Duodenal mucosa (tissue), 2 donors: ENCODE measurements around the gene BCKDHA.
"Not testable (repeated sequence)": the region's sequence is repeated elsewhere in the genome, so short reads cannot be mapped to it uniquely, and the experiment has no call there.

Experiments
- H3K27ac ChIP-seq: one replicate; pipeline ENCODE4 v1.7.0; 2013; ENCODE audit warnings: low read depth, low read length
- H3K27me3 ChIP-seq, 2 donors: one replicate each; pipeline ENCODE4 v1.7.0; 2013; ENCODE audit warnings: low read length in 2 of 2, control low read depth in 1 of 2; ENCODE audit not compliant: insufficient read depth in 2 of 2, control insufficient read depth in 1 of 2
- H3K36me3 ChIP-seq, 2 donors: one replicate each; pipeline ENCODE4 v1.7.0; 2013; ENCODE audit warnings: low read length in 2 of 2, control low read depth in 1 of 2; ENCODE audit not compliant: insufficient read depth in 2 of 2, control insufficient read depth in 1 of 2
- H3K4me1 ChIP-seq, 2 donors: one replicate each; pipeline ENCODE4 v1.7.0; 2013; ENCODE audit warnings: low read length in 2 of 2, control low read depth in 1 of 2; ENCODE audit not compliant: insufficient read depth in 2 of 2, control insufficient read depth in 1 of 2
- H3K4me3 ChIP-seq, 2 donors: one replicate each; pipeline ENCODE4 v1.7.0; 2013; ENCODE audit warnings: low read length in 2 of 2, low read depth in 1 of 2
- H3K9ac ChIP-seq, 2 donors: one replicate each; pipeline ENCODE4 v1.7.0; 2013; ENCODE audit warnings: low read length in 2 of 2, low read depth in 1 of 2
- H3K9me3 ChIP-seq, 2 donors: one replicate each; pipeline ENCODE4 v1.7.0; 2013; ENCODE audit warnings: low read length in 2 of 2, control low read depth in 1 of 2; ENCODE audit not compliant: control insufficient read depth in 1 of 2

The BCKDHA gene

DNA sequence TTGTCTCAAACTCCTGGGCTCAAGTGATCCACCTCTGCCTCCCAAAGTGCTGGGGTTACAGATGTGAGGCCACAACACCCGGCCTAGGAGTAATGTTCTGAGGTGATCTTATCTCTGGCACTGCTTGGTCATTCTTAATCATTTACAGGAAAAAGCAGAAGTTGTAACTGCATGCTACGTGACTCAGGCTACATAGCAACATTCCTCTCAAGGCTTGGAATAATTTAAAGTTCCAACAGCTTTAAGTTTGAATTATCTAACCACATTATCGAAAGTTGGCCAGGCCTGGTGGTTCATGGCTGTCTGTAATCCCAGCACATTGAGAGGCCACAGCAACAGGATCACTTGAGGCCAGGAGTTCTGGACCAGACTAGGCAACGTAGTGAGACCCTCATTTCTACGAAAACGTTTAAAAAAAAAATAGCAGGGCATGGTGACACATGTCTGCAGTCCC lies 29.7 kb upstream of the BCKDHA start:
- no peaks in the 10 kb centered on the region for H3K9me3 ChIP-seq
- H3K9ac ChIP-seq = no peak overlapping the region
- no peaks in the 10 kb centered on the region for H3K36me3 ChIP-seq
- peaks cover 13 to 20% of the 10 kb centered on the region in 2 donors for H3K4me1 ChIP-seq
- H3K27ac ChIP-seq = no peak overlapping the region
- no peak overlapping the region for H3K4me3 ChIP-seq
- H3K27me3 ChIP-seq = no peaks in the 10 kb centered on the region

DNA sequence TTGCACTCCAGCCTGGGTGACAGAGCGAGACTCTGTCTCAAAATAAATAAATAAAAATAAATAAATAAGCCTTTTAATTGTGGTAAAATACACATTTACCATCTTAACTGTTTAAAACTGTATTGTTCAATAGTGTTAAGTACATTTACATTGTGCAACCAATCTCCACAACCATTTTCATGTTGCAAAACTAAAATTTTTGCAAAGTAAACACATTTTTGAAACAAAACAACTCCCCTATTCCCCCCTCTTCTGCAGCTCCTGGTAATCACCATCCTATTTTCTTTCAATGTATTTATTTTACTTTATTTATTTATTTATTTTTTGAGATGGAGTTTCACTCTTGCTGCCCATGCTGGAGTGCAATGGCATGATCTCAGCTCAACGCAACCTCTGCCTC lies 27.8 kb upstream of the BCKDHA start:
- Histone ChIP-seq H3K9ac (no peak overlapping the region), H3K4me1 (peaks cover 4 to 9% of the 10 kb centered on the region in 2 donors), H3K4me3 (no peak overlapping the region), H3K36me3 (no peaks in the 10 kb centered on the region), H3K27me3 (no peaks in the 10 kb centered on the region), H3K9me3 (no peaks in the 10 kb centered on the region), H3K27ac (no peak overlapping the region)

DNA sequence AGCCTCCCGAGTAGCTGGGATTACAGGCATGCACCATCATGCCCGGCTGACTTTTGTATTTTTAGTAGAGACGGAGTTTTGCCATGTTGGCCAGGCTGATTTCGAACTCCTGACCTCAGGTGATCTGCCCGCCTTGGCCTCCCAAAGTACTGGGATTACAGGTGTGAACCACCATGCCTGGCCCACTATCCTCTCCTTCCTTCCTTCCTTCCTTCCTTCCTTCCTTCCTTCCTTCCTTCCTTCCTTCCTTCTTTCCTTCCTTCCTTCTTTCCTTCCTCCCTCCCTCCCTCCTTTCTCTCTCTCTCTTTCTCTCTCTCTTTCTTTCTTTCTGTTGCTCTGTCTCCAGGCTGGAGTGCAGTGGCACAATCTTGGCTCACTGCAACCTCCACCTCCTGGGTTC lies 26.5 kb upstream of the BCKDHA start:
- H3K36me3 ChIP-seq, H3K27me3 ChIP-seq: not testable (repeated sequence)

DNA sequence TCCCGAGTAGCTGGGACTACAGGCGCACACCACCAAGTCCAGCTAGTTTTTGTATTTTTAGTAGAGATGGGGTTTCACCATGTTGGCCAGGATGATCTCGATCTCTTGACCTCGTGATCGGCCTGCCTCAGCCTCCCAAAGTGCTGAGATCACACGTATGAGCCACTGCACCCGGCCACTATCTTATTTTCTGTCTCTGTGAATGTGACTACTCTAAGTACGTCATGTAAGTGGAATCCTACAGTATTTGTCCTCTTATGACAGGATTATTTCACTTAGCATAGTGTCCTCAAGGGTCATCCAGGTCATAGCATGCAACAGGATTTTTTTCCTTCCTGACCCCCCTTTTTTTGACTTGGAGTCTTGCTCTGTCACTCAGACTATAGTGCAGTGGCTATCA lies 26.1 kb upstream of the BCKDHA start:
- Histone ChIP-seq H3K36me3 (no peaks in the 10 kb centered on the region), H3K4me1 (peaks cover 5 to 10% of the 10 kb centered on the region in 2 donors), H3K27me3 (no peaks in the 10 kb centered on the region), H3K9me3 (no peaks in the 10 kb centered on the region), H3K4me3 (no peak overlapping the region), H3K9ac (no peak overlapping the region), H3K27ac (no peak overlapping the region)

More for the DNA sequence above, 26.5 kb upstream of the BCKDHA start:
- not testable (repeated sequence) for H3K9ac ChIP-seq, H3K4me1 ChIP-seq, H3K27ac ChIP-seq, H3K9me3 ChIP-seq, H3K4me3 ChIP-seq

DNA sequence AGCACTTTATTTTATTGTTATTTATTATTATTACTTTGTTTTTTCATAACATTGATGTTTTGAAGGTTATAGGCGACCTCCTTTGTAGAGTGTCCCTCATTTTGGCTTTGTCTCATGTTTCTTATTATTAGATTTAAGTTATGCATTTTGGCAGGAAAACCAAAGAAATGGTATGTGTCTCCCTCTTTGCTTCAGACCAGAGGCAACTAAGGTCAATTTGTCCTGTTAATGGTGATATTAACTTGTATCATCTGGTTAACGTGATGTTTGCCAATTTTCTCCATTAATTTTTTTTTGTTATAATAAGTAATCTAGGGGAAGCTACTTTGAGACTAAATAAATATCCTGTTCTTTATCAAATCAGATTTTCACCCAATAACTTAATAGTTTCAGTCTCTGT lies 25.1 kb upstream of the BCKDHA start:
- no peaks in the 10 kb centered on the region for H3K27me3 ChIP-seq
- H3K9ac ChIP-seq = no peak overlapping the region
- no peak overlapping the region for H3K4me3 ChIP-seq
- no peak overlapping the region for H3K27ac ChIP-seq
- H3K9me3 ChIP-seq = no peaks in the 10 kb centered on the region
- H3K4me1 ChIP-seq = peaks cover 5 to 15% of the 10 kb centered on the region in 2 donors
- H3K36me3 ChIP-seq = no peaks in the 10 kb centered on the region

DNA sequence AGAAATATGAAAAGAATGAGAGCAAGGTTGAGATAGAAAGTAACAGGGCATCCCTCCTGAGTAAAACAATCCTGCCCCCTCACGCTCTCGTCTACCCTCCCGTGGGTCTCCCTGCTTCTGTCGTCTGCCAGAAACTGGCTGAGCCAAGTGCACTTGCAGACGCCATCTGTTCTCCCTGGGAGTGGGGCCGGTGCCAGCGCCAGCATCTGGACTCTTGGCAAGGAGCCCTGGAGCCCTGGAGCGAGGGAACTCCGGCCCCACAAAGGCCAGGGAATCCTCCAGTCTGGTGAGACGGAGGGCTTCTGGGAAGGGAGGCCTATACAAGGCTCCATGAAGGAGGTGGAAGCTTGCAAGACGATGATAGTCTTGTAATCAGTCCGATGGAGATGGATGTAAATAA lies 23.6 kb upstream of the BCKDHA start:
- no peak overlapping the region for H3K9ac ChIP-seq
- H3K4me1 ChIP-seq = peaks cover 5 to 9% of the 10 kb centered on the region in 2 donors
- no peak overlapping the region for H3K27ac ChIP-seq
- no peak overlapping the region for H3K4me3 ChIP-seq
- H3K27me3 ChIP-seq = no peaks in the 10 kb centered on the region
- H3K36me3 ChIP-seq = no peaks in the 10 kb centered on the region
- no peaks in the 10 kb centered on the region for H3K9me3 ChIP-seq

DNA sequence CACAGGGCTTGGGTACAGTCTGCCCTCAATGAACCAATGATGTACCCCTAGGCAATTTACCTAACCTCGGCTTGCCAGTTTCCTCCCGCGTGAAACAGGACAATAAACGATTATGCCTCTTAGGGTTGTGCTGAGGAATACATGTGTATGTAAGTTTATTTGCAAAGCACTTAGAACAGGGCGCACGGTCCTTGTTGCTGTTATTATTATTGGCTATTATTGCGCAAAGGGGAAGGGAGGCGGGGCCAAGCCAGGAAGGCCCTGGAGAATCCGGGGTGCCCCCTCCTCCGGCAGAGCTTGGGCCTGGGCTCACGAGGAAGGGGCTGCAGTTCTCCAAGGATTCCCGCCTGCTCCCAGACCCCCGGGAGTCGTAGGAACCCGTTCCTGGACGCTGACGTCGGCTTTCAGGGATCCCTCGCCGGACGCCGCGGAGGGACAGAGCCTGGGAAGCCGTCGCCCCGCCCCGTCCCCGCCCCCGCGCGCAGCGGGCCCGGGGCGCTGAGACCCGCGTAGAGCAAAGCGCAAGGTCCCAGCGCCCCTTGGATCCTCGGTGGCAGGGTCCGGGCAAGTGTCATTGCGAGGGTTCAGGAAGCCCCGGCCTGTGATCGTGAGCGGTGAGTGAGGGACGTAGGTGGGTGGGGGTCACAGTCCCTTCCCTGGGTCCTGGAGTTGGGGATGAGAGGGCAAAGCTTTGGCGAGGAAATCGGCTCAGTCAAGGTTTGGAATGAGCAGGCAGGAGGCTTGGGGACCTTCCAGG lies 21.2 kb upstream of the BCKDHA start, which contains the start of gene TMEM91:
Gene TMEM91, plus strand, starts transcription at position 293 of the 757 bp plus-strand sequence. CDS start 1,777 bp downstream, outside the sequence.
- Histone ChIP-seq H3K4me3 (peak within 1 kb of the TSS; percentile 63 to 80), H3K36me3 (no peaks in the 10 kb centered on the region), H3K9me3 (no peaks in the 10 kb centered on the region), H3K27ac (no peak within 1 kb of the TSS), H3K9ac (peak within 1 kb of the TSS; percentile 18 to 60), H3K4me1 (peaks cover 5 to 9% of the 10 kb centered on the region in 2 donors), H3K27me3 (no peaks in the 10 kb centered on the region)

DNA sequence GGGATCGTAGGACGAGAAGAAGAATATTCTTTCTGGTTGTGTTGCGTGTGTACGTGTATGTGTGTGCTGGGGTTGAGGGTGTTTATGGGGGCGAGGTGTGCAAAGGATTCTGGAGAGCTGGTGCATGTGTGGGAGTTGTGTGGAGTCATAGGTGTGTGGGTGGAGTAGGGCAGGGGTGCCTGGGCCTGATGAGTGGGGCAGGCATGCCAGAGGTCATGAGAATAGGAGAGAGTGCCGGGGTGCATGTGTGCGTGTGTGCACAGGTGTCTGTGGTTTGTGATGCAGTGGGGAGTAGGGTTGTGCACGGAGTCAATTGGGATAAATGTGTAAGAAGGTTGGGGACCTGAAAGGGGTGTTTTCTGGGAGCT lies 20.6 kb upstream of the BCKDHA start:
- H3K9me3 ChIP-seq = no peaks in the 10 kb centered on the region
- H3K27me3 ChIP-seq = no peaks in the 10 kb centered on the region
- peak overlapping the region; percentile 18 to 60 for H3K9ac ChIP-seq
- H3K27ac ChIP-seq = no peak overlapping the region
- H3K4me3 ChIP-seq = peak overlapping the region; percentile 63 to 80
- H3K36me3 ChIP-seq = no peaks in the 10 kb centered on the region
- peaks cover 5 to 9% of the 10 kb centered on the region in 2 donors for H3K4me1 ChIP-seq

DNA sequence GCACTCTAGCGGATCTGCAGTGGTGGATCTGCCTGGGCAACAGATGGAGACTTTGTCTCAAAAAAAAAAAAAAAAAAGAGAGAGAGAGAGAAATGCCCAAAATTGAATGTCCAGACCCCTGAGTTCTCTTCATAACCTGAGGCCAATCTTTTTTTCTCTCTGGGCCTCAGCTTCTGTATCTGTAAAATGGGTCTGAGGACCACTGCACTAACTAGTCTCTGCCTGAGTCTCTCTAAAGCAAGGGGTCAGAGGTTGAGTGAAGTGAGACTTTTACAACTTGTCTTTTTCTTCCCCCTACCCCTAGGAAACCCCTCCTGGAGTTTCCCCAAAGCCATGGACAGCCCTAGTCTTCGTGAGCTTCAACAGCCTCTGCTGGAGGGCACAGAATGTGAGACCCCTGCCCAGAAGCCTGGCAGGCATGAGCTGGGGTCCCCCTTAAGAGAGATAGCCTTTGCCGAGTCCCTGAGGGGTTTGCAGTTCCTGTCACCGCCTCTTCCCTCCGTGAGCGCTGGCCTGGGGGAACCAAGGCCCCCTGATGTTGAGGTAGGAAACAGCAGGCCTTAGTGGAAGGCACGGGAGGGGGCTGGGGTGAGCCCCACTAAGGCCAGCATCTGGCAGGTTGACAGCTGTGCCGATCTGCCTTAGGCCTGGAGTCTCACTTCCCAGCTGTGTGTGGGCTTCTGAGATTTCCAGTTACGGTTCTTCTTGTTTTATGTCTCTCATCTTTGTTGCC lies 19.5 kb upstream of the BCKDHA start:
- Histone ChIP-seq H3K9me3 (no peaks in the 10 kb centered on the region), H3K4me3 (no peak overlapping the region), H3K27me3 (no peaks in the 10 kb centered on the region), H3K36me3 (no peaks in the 10 kb centered on the region), H3K27ac (no peak overlapping the region), H3K4me1 (peaks cover 5 to 9% of the 10 kb centered on the region in 2 donors), H3K9ac (no peak overlapping the region)

DNA sequence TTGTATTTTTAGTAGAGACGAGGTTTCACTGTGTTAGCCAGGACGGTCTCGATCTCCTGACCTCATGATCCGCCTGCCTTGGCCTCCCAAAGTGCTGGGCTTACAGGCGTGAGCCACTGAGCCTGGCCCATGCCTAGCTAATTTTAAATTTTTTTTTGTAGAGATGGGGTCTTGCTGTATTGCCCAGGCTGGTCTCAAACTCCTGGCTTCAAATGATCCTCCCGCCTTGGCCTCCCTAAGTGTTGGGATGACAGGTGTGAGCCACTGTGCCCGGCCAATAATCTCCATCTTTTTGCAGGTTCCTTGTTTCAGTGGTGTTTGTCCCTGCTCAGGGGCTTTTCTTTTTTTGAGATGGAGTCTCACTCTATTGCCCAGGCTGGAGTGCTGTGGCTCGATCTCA lies 16.1 kb upstream of the BCKDHA start:
- not testable (repeated sequence) for H3K9me3 ChIP-seq, H3K36me3 ChIP-seq, H3K9ac ChIP-seq, H3K4me1 ChIP-seq, H3K27ac ChIP-seq, H3K27me3 ChIP-seq, H3K4me3 ChIP-seq
